AG10803 (cell line): Measurements from ENCODE around the gene SLC35B4.

Source experiments
- DNase-seq: peaks from one replicate; pipeline ENCODE4 v3.0.0; 2010; ENCODE audit warnings: low read depth
- H3K4me3 ChIP-seq: 2 replicates; pipeline ENCODE4 v1.5.1; 2011; ENCODE audit warnings: mild to moderate bottlenecking, low read length, control low read depth
- TF ChIP-seq, protein P1 (sequence below): conservative IDR thresholded peaks from 2 replicates; pipeline ENCODE4 v1.5.1; 2011; ENCODE audit warnings: mild to moderate bottlenecking, low read length, control low read depth, inconsistent platforms

Gene SLC35B4

DNA sequence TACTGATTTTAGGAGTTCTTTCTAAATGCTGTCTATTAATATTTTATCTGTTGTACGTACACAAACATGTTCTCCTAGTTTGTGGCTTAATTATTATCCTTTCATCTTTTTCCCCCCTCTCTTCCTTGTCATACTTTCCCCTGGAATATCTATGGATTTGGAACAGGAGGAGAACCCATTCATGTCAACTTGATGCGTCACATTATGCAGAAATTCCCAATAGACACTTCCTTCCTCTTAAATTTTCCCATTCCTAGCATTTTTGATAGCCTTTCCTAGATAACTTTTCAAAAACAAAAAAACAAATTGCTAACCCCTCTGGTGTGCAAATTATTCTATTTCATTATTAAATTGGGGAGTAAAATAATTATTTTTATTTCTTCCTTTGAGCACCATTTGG, 36.2 kb downstream of the SLC35B4 start:
- TF ChIP-seq, protein P1, sequence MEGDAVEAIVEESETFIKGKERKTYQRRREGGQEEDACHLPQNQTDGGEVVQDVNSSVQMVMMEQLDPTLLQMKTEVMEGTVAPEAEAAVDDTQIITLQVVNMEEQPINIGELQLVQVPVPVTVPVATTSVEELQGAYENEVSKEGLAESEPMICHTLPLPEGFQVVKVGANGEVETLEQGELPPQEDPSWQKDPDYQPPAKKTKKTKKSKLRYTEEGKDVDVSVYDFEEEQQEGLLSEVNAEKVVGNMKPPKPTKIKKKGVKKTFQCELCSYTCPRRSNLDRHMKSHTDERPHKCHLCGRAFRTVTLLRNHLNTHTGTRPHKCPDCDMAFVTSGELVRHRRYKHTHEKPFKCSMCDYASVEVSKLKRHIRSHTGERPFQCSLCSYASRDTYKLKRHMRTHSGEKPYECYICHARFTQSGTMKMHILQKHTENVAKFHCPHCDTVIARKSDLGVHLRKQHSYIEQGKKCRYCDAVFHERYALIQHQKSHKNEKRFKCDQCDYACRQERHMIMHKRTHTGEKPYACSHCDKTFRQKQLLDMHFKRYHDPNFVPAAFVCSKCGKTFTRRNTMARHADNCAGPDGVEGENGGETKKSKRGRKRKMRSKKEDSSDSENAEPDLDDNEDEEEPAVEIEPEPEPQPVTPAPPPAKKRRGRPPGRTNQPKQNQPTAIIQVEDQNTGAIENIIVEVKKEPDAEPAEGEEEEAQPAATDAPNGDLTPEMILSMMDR: no peak

DNA sequence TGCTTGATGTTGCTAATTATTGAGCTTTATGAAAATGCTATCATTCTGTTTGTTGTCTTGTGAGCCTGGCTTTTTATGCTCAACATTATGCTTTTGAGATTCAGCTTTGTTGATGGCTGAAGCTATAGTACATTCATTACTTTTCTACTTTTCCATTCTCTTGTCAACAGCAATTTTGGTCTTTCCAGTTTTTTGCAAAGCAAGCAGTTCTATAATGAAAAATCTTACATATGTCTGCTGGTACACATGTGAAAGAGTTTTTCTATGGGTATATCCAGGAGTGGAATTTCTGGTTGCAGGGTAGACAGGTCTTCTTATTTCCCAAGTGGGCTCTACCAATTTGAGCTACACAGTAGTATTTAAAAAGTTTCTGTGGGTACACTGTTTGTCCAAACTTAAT, 36.8 kb downstream of the SLC35B4 start:
- no peak overlapping the region for H3K4me3 ChIP-seq
- no peak for DNase-seq
- TF ChIP-seq, protein P1: no peak

More for the DNA sequence above, 36.2 kb downstream of the SLC35B4 start:
- no peak overlapping the region for H3K4me3 ChIP-seq
- DNase-seq: no peak

DNA sequence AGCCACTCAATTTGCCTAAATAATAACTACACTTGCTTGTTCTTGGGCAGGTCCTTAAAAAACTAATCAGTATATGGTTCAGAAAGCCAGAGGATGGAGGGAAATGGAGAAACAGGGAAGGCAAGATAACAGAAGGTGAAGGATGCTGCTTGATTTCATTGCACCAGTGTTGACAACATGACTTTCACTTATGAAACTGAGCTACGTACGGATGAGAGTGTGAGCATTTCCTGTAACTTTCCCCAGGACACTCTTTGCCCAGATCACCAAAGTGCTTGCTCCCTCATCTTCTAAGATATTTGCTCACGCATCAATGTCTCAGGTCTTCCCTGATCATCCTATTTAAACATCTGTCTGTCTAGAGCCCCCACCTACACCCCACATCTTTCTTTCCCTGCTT, 37.4 kb downstream of the SLC35B4 start:
- no peak overlapping the region for H3K4me3 ChIP-seq
- TF ChIP-seq, protein P1: no peak
- no peak for DNase-seq

GRCh38 chr7:134278502-134279153, 38.1 kb downstream of the SLC35B4 start:
- H3K4me3 ChIP-seq: no peak overlapping the region
- DNase-seq: no peak
- TF ChIP-seq, protein P1: no peak

DNA sequence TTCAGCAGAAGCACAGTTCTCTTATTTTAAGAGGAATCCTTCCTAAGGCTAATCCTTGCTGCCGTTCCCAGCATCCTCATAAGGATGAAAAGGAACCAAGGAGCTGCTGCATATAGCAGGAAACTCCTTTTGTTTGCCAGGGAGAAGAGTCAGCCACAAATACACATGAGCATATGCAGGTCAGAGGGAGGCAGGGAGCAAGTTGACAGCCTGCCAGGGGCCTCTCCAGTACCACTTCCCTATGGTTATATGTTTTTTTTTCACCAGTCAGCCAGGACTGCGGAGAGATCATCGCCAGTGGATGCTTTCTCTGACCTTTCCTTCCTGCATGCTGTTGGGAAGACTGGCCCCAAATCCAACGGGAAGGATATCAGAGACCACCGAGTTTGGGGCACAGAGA, 39.8 kb downstream of the SLC35B4 start:
- DNase-seq: no peak
- TF ChIP-seq, protein P1: no peak
- H3K4me3 ChIP-seq: no peak overlapping the region

- TF ChIP-seq, protein P1: no peak
- no peak overlapping the region for H3K4me3 ChIP-seq
- DNase-seq: no peak
Observed at GRCh38 chr7:134262322-134262721, 54.4 kb downstream of the SLC35B4 start.

DNA sequence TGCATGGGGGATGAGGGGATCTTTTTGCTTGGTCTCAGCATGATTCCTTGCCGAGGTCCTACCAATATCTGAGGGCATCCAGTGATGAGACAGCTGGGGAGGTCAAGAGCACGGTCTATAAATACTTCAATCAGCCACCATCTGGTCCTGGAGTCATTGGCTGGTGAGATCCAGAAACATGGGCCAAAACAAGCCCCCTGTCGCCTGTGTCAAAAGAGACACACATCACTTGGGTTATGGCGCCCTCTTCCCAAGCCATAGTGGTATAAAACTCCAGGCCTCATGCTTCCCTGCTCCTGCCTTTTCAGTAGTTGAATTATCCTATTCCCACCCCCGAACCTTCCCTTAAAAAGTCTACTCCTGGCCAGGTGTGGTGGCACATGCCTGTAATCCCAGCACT, 60.9 kb downstream of the SLC35B4 start:
- no peak overlapping the region for H3K4me3 ChIP-seq
- DNase-seq: no peak
- TF ChIP-seq, protein P1: no peak
